GM23338 (cell line): ENCODE measurements around the gene CGB1.

Experiments
- CREB1 ChIP-seq: fragments of 250-450 bp; sonication (Bioruptor Pico); IDR thresholded peaks from 2 replicates; pipeline ENCODE4 v1.5.0; 2020; ENCODE audit warnings: low read depth, mild to moderate bottlenecking, moderate library complexity
- EZH2 ChIP-seq: fragments of 200-600 bp; sonication (generic); IDR thresholded peaks from one replicate; pipeline ENCODE4 v1.8.0; 2017; ENCODE audit warnings: antibody characterized with exemption, mild to moderate bottlenecking, low read depth; ENCODE audit not compliant: unreplicated experiment
- ZNF331 ChIP-seq: fragments of 250-450 bp; sonication (Bioruptor Pico); IDR thresholded peaks from 2 replicates; pipeline ENCODE4 v1.5.0; 2020; ENCODE audit warnings: low read depth, mild to moderate bottlenecking, moderate library complexity
- TF ChIP-seq, protein P1 (sequence below), 2 experiments: fragments of 200-600 bp in 1 of 2; sonication (generic) in 1 of 2; conservative IDR thresholded peaks; 2 replicates each; pipeline versions ENCODE4 v1.5.1 to v1.6.1; 2016 to 2017; ENCODE audit warnings: antibody characterized with exemption in 2 of 2, low read depth in 2 of 2, mild to moderate bottlenecking in 2 of 2, moderate library complexity in 1 of 2
- TF ChIP-seq, protein P2 (sequence below): IDR thresholded peaks from one replicate; pipeline ENCODE4 v1.6.1; 2018; ENCODE audit warnings: antibody characterized with exemption; ENCODE audit not compliant: unreplicated experiment

DNA sequence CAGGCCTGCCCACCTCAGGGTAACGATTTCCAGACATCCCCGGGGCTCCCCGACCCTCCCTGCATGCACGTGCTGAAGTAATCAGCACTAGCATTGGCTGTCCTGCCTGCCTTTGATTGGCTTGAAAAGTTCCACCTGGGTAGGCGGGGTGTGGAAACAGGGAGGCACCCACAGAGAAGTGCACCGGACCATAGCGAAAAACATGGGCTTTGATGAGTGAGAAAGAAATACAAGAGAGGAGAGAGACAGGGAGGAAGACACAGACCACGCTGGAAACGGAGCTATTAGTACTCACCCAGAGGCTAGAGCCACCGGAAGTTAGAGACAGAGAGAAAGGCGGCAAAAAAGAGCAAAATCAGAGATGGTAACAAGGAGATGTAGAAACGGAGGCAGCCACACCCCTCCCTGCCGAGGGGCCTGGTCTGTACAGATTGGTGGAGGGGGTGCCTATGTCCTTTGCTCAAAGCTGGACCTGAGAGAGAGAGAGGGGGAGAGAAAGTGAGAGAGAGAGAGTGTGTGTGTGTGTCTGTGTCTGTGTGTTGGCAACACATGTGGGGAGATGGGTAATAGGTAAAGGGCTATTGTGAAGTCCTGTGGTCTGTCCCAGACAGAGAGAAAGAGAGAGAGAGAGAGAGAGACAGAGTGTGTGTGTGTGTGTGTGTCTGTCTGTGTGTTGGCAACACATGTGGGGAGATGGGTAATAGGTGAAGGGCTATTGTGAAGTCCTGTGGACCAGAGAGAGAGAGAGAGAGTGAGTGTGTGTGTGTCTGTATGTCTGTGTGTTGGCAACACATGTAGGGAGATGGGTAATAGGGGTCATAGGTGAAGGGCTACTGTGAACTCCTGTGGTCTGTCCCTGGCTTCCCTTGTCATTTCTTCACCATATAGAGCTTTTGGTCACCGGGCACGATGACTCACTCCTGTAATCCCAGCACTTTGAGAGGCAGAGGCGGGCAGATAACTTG is 15.5 kb downstream of the CGB1 start:
- TF ChIP-seq, protein P1, sequence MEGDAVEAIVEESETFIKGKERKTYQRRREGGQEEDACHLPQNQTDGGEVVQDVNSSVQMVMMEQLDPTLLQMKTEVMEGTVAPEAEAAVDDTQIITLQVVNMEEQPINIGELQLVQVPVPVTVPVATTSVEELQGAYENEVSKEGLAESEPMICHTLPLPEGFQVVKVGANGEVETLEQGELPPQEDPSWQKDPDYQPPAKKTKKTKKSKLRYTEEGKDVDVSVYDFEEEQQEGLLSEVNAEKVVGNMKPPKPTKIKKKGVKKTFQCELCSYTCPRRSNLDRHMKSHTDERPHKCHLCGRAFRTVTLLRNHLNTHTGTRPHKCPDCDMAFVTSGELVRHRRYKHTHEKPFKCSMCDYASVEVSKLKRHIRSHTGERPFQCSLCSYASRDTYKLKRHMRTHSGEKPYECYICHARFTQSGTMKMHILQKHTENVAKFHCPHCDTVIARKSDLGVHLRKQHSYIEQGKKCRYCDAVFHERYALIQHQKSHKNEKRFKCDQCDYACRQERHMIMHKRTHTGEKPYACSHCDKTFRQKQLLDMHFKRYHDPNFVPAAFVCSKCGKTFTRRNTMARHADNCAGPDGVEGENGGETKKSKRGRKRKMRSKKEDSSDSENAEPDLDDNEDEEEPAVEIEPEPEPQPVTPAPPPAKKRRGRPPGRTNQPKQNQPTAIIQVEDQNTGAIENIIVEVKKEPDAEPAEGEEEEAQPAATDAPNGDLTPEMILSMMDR (conservative IDR thresholded peaks at IDR 0.05; ENCODE audit: low read depth in 2 of 2) = no peak
- TF ChIP-seq CREB1 (CRISPR knock-in tag) = no peak
- TF ChIP-seq, protein P2, sequence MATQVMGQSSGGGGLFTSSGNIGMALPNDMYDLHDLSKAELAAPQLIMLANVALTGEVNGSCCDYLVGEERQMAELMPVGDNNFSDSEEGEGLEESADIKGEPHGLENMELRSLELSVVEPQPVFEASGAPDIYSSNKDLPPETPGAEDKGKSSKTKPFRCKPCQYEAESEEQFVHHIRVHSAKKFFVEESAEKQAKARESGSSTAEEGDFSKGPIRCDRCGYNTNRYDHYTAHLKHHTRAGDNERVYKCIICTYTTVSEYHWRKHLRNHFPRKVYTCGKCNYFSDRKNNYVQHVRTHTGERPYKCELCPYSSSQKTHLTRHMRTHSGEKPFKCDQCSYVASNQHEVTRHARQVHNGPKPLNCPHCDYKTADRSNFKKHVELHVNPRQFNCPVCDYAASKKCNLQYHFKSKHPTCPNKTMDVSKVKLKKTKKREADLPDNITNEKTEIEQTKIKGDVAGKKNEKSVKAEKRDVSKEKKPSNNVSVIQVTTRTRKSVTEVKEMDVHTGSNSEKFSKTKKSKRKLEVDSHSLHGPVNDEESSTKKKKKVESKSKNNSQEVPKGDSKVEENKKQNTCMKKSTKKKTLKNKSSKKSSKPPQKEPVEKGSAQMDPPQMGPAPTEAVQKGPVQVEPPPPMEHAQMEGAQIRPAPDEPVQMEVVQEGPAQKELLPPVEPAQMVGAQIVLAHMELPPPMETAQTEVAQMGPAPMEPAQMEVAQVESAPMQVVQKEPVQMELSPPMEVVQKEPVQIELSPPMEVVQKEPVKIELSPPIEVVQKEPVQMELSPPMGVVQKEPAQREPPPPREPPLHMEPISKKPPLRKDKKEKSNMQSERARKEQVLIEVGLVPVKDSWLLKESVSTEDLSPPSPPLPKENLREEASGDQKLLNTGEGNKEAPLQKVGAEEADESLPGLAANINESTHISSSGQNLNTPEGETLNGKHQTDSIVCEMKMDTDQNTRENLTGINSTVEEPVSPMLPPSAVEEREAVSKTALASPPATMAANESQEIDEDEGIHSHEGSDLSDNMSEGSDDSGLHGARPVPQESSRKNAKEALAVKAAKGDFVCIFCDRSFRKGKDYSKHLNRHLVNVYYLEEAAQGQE = no peak
- TF ChIP-seq EZH2 = no peak
- no peak for TF ChIP-seq ZNF331 (CRISPR knock-in tag)
